ENCODE data around the gene RPS3. TPM values are rescaled to one million over a fixed set of nuclear protein-coding genes. Genes with fewer than 3 reads are reported as not detected.

The RPS3 gene
- total and polyA plus RNA-seq, 2 of the 13 experiments (the other 11 are each of a cell fraction or from before 2014, with no cell fraction given): 2,143 to 3,616 TPM

DNA sequence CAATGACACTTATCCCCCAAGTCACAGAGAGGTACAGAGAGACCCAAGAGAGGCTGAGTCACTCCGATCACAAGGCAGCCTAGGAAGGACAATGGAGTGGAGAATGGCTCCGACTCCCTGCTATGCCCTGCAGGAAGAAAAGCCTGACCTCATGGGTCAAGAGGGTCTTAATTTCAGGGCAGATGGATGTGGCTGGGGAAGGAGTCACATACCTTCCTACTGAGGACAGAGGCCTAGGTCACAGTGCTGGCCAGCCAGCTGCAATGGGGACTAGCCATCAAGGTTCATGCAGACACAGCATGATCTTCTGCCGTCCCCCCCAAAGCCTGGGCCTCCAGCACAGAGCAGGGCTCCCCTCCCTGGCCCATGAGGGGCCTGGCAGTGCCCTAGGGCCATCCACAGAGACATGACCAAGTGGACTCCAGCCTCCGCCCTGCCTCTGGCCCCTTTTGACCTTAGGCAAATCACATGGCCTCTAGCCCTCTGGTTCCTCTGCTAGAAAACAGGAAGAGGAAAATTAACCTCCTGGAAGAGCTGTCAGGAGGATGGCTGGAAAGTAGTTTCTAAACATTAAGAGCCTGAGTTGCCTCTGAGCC lies 49.7 kb upstream of the RPS3 start (continued):
- TF ChIP-seq ZBTB2 (CRISPR knock-in tag; IDR thresholded peaks at IDR 0.05; ENCODE audit: low read depth) (no peak), RFX1 (IDR thresholded peaks at IDR 0.05) (no peak), RBFOX2 (IDR thresholded peaks at IDR 0.05; ENCODE audit: low read depth, low read length) (no peak), DZIP1 (CRISPR knock-in tag; IDR thresholded peaks at IDR 0.05) (no peak), NFYB (CRISPR knock-in tag; IDR thresholded peaks at IDR 0.05) (no peak), KMT2A (CRISPR knock-in tag; IDR thresholded peaks at IDR 0.05) (peak; percentile 17; the same call in 1 of the 2 replicates), POLR2A (IDR thresholded peaks at IDR 0.05; ENCODE audit: insufficient read depth in 1 of 2, low read depth in 2 of 2, low read length in 2 of 2) (no peak), ZNF513 (CRISPR knock-in tag; conservative IDR thresholded peaks at IDR 0.05) (no peak), MATR3 (CRISPR knock-in tag; IDR thresholded peaks at IDR 0.05) (no peak), ZNF460 (CRISPR knock-in tag; IDR thresholded peaks at IDR 0.05; ENCODE audit: borderline replicate concordance) (no peak), HDAC1 (CRISPR knock-in tag; IDR thresholded peaks at IDR 0.05) (peak; percentile 52; the same call in 1 of the 2 replicates), ZKSCAN5 (CRISPR knock-in tag; IDR thresholded peaks at IDR 0.05) (no peak), POGZ (CRISPR knock-in tag; IDR thresholded peaks at IDR 0.05) (no peak), TBL1XR1 (IDR thresholded peaks at IDR 0.05; ENCODE audit: borderline replicate concordance, low read length, partially characterized antibody) (no peak), NCOA2 (CRISPR knock-in tag; IDR thresholded peaks at IDR 0.05) (no peak; the same call in 1 of the 2 replicates), ZNF784 (CRISPR knock-in tag; IDR thresholded peaks at IDR 0.05; ENCODE audit: borderline replicate concordance) (no peak), ZNF703 (CRISPR knock-in tag; IDR thresholded peaks at IDR 0.05; ENCODE audit: borderline replicate concordance) (no peak)
- TF ChIP-seq, protein P1, sequence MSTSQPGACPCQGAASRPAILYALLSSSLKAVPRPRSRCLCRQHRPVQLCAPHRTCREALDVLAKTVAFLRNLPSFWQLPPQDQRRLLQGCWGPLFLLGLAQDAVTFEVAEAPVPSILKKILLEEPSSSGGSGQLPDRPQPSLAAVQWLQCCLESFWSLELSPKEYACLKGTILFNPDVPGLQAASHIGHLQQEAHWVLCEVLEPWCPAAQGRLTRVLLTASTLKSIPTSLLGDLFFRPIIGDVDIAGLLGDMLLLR (CRISPR knock-in tag; IDR thresholded peaks at IDR 0.05): no peak
- TF ChIP-seq, protein P2, sequence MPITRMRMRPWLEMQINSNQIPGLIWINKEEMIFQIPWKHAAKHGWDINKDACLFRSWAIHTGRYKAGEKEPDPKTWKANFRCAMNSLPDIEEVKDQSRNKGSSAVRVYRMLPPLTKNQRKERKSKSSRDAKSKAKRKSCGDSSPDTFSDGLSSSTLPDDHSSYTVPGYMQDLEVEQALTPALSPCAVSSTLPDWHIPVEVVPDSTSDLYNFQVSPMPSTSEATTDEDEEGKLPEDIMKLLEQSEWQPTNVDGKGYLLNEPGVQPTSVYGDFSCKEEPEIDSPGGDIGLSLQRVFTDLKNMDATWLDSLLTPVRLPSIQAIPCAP (CRISPR knock-in tag; IDR thresholded peaks at IDR 0.05; ENCODE audit: low read depth): no peak
- TF ChIP-seq, protein P3, sequence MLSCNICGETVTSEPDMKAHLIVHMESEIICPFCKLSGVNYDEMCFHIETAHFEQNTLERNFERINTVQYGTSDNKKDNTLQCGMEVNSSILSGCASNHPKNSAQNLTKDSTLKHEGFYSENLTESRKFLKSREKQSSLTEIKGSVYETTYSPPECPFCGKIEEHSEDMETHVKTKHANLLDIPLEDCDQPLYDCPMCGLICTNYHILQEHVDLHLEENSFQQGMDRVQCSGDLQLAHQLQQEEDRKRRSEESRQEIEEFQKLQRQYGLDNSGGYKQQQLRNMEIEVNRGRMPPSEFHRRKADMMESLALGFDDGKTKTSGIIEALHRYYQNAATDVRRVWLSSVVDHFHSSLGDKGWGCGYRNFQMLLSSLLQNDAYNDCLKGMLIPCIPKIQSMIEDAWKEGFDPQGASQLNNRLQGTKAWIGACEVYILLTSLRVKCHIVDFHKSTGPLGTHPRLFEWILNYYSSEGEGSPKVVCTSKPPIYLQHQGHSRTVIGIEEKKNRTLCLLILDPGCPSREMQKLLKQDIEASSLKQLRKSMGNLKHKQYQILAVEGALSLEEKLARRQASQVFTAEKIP (CRISPR knock-in tag; IDR thresholded peaks at IDR 0.05; ENCODE audit: borderline replicate concordance): no peak

Data from HepG2 (cell line).